Measurements from ENCODE around the gene SMIM9. TPM values are rescaled to one million over a fixed set of nuclear protein-coding genes. Genes with fewer than 3 reads are reported as not detected.

SMIM9 gene
- total and polyA plus RNA-seq, 10 donors, result 1.3 to 4.9 TPM; not detected in 8

GRCh38 chrX:154793084-154793795, 41.2 kb downstream of the SMIM9 start:
- no peak for TF ChIP-seq POLR2A (IDR thresholded peaks at IDR 0.05)
- no peak for TF ChIP-seq CTCF (IDR thresholded peaks at IDR 0.05 in 8 of 11, conservative IDR thresholded peaks at IDR 0.05 in 3 of 11)
- WGBS, 5 donors, result 86 to 93% (median 93%) methylated on average over 7 of the region's 7 CpGs
- H3K27me3 ChIP-seq (replicated peaks in 1 of 7), result no peaks in the 10 kb centered on the region

GRCh38 chrX:154791939-154792338, 42.5 kb downstream of the SMIM9 start:
- Histone ChIP-seq H3K27me3 (replicated peaks in 1 of 7) (no peaks in the 10 kb centered on the region), H3K27ac (no peak overlapping the region), H3K36me3 (peaks cover 0 to 17% (median 0%) of the 10 kb centered on the region in 6 donors), H3K9me3 (no peaks in the 10 kb centered on the region), H3K4me1 (peaks cover 0 to 8% (median 0%) of the 10 kb centered on the region in 6 donors), H3K4me3 (no peak overlapping the region)
- intact Hi-C loops (cut with DNase I; ENCODE audit: low total_unique reads), result no loop called here
- 83 to 97% (median 91%) methylated on average over 8 of the region's 8 CpGs for WGBS, 5 donors
- TF ChIP-seq POLR2AphosphoS5 (IDR thresholded peaks at IDR 0.05) (no peak), POLR2A (IDR thresholded peaks at IDR 0.05) (no peak), CTCF (IDR thresholded peaks at IDR 0.05 in 8 of 11, conservative IDR thresholded peaks at IDR 0.05 in 3 of 11) (no peak)
- DNase-seq, result no peak

More at GRCh38 chrX:154793084-154793795, 41.2 kb downstream of the SMIM9 start:
- Histone ChIP-seq H3K27ac (no peak overlapping the region), H3K4me3 (no peak overlapping the region), H3K9me3 (no peaks in the 10 kb centered on the region), H3K36me3 (peaks cover 0 to 17% (median 0%) of the 10 kb centered on the region in 6 donors), H3K4me1 (peaks cover 0 to 8% (median 0%) of the 10 kb centered on the region in 6 donors)
- DNase-seq, result no peak
- intact Hi-C loops (cut with DNase I; ENCODE audit: low total_unique reads), result no loop called here

- no peak for TF ChIP-seq POLR2A (IDR thresholded peaks at IDR 0.05)
- no peak for TF ChIP-seq CTCF (IDR thresholded peaks at IDR 0.05 in 8 of 11, conservative IDR thresholded peaks at IDR 0.05 in 3 of 11)
- TF ChIP-seq POLR2AphosphoS5 (IDR thresholded peaks at IDR 0.05), result no peak
- 70 to 97% (median 74%) methylated on average over 4 of the region's 4 CpGs for WGBS, 5 donors
- H3K27ac ChIP-seq, result no peak overlapping the region
- H3K36me3 ChIP-seq, result peaks cover 0 to 18% (median 0%) of the 10 kb centered on the region in 6 donors
- no peak overlapping the region for H3K4me3 ChIP-seq
- intact Hi-C loops (cut with DNase I; ENCODE audit: low total_unique reads), result no loop called here
- DNase-seq, result no peak
- H3K9me3 ChIP-seq, result no peaks in the 10 kb centered on the region
- no peaks in the 10 kb centered on the region for H3K27me3 ChIP-seq (replicated peaks in 1 of 7)
- H3K4me1 ChIP-seq, result peaks cover 0 to 8% (median 0%) of the 10 kb centered on the region in 6 donors
Observed at GRCh38 chrX:154791467-154791866, 43.0 kb downstream of the SMIM9 start.

GRCh38 chrX:154785716-154786115, 48.7 kb downstream of the SMIM9 start:
- Histone ChIP-seq H3K27me3 (replicated peaks in 1 of 7) (no peaks in the 10 kb centered on the region), H3K27ac (no peak overlapping the region), H3K9me3 (no peaks in the 10 kb centered on the region), H3K36me3 (peaks cover 0 to 44% (median 0%) of the 10 kb centered on the region in 6 donors), H3K4me1 (peaks cover 0 to 11% (median 0%) of the 10 kb centered on the region in 6 donors), H3K4me3 (no peak overlapping the region)
- TF ChIP-seq POLR2A (IDR thresholded peaks at IDR 0.05) (no peak), POLR2AphosphoS5 (IDR thresholded peaks at IDR 0.05) (no peak), CTCF (IDR thresholded peaks at IDR 0.05 in 8 of 11, conservative IDR thresholded peaks at IDR 0.05 in 3 of 11) (no peak)
- 51 to 63% (median 60%) methylated on average over 5 to 6 of the region's 6 CpGs for WGBS, 5 donors
- intact Hi-C loops (cut with DNase I; ENCODE audit: low total_unique reads), result no loop called here
- DNase-seq, result no peak
